Umbilical cord (tissue), 2 donors: ENCODE data around the gene IL26. TPM values are rescaled to one million over a fixed set of nuclear protein-coding genes. Genes with fewer than 3 reads are reported as not detected.
A peak's percentile ranks its signal among the peaks of the same experiment; 100 is the strongest.
"Not testable (repeated sequence)": the region's sequence is repeated elsewhere in the genome, so short reads cannot be mapped to it uniquely, and the experiment has no call there.

ENCODE experiments used
- DNase-seq: peaks from one replicate; pipeline ENCODE4 v3.0.0-alpha.2; 2015; ENCODE audit warnings: low spot score
- total RNA-seq: library from RNA; depleted of rRNA; stranded (reverse); fragments of >200 nt; gene quantifications from one replicate; pipeline ENCODE4 v1.2.3, GENCODE V29; 2014; ENCODE audit warnings: low replicate concordance; ENCODE audit not compliant: insufficient read depth

IL26 gene
- total RNA-seq, 1 donor from 2014 or later = not detected

GRCh38 chr12:68199127-68199526 is 26.5 kb downstream of the IL26 start:
- no peak for DNase-seq

GRCh38 chr12:68198507-68199086 is 27.0 kb downstream of the IL26 start:
- DNase-seq = no peak

DNA sequence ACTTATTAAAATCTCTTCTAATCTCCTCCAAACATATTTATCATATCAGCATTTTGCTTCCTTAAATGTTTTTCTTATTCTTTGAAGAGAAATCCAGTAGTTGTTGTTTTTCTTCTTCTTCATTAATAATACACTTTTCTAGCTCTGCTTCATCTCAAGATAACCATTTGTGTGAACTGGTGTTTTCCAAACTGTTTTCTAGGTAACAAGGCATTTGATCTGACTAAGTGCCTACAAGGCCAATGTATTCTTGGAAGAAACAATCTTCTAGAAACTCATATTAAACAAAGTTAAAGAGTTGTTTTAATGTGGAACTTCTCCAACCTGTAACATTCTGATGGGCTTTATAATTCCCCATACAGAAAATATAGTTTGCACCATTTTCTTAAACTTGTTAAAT is 35.3 kb downstream of the IL26 start:
- DNase-seq = no peak

- no peak for DNase-seq
Measured at GRCh38 chr12:68189821-68190242, 35.8 kb downstream of the IL26 start.

DNA sequence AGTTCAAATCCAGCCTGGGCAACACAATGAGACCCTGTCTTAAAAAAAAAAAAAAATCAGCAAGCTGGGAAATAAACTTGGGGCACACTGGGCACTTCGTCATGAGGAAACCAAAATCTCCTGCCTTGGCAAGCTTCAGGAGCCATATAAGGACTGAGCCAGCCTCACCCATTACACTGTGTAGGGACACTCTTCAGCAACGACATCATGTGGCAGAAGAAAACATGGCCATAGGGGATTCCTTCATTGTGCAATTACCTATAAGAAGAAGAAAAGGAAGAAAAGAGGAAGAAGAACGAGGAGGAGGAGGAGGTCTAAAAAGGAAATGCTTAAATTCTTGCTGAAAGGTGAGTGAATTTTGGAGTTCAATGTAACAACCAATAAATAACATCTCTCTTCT is 40.0 kb downstream of the IL26 start:
- no peak for DNase-seq

- peak; percentile 66 for DNase-seq
Measured at GRCh38 chr12:68180792-68181744, 44.5 kb downstream of the IL26 start.

DNA sequence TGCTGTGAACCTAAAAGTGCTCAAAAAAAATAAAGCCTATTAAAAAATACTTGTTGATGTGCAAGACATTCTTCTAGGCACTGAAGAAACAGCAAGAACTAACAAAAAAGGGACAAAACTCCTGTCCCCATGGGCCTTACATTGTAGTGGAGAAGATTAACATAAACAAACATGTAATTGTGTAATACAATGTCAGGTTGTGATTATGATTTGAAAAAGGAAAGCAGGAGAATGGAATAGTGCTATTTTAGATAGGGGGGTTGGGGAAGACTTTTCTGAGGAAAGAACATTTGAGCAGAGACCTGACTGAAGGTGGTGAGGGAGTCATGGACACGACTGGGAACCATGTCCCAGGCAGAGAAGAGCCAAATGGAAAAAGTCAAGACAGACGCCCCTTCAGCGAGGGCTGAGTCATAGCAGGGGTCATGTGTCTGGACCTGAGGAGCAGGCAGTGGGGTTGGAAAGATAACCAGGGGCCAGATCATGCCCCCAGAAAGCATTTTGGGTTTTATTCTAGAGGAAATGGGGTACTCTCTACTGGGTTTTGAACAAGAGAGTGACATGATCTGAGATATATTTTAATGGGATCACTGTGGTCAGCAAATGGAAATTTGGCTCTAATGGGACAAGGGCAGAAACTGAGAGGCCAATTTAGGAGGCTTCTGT is 46.7 kb downstream of the IL26 start:
- no peak for DNase-seq

DNA sequence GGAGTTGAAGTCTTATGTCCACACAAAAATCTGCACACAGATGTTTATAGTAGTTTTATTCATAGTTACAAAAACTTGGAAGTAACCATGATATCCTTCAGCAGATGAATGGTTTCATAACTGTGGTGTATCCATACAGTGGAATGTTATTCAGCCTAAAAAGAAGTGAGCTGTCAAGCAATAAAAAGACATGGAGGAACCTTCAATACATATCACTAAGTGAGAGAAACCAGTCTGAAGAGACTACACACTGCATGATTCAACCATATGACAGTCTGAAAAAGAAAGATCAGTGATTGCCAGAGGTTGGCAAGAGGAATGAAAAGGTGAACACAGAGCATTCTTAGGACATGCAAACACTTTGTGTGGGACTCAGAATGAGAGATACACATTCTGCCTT is 47.4 kb downstream of the IL26 start:
- DNase-seq = no peak

- DNase-seq = no peak
Measured at GRCh38 chr12:68177562-68177961, 48.0 kb downstream of the IL26 start.

- DNase-seq = no peak
Measured at GRCh38 chr12:68176257-68176656, 49.4 kb downstream of the IL26 start.

GRCh38 chr12:68175557-68176061 is 50.0 kb downstream of the IL26 start:
- DNase-seq = no peak

DNA sequence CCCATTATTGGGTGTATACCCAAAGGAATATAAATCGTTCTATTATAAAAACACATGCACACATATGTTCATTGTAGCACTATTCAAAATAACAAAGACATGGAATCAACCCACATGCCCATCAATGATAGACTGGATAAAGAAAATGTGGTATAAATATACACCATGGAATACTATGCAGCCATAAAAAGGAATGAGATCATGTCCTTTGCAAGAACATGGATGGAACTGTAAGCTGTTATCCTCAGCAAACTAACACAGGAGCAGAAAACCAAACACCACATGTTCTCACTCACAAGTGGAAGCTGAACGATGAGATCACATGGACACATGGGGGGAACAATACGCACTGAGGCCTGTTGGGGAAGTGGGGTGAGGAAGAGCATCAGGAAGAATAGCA is 50.8 kb downstream of the IL26 start:
- not testable (repeated sequence) for DNase-seq

- DNase-seq = no peak
Measured at GRCh38 chr12:68173792-68174191, 51.8 kb downstream of the IL26 start.

DNA sequence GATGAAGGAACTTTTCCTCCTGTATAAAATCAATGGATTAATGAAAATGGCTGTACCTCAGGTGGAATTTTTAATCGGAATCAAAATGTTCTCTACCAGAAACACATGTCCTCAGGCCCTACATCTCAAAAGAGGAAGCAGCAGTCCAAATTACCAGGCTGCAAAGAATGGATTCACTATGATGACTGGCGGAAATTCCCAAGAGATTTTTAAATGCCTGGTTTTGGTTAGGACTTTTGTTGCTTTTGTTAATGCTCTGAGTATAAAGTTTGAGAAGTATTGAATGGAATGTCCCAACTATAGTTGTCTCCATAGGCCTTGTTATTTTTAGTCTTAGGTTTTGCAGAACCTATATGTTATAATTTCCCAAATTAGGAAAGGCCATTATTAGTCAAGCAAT is 54.9 kb downstream of the IL26 start:
- DNase-seq = no peak

- DNase-seq = no peak
Measured at GRCh38 chr12:68169213-68169889, 56.3 kb downstream of the IL26 start.

GRCh38 chr12:68166317-68166831 is 59.2 kb downstream of the IL26 start:
- DNase-seq = no peak

- DNase-seq = no peak
Measured at GRCh38 chr12:68163560-68164081, 62.0 kb downstream of the IL26 start.

GRCh38 chr12:68162374-68162773 is 63.2 kb downstream of the IL26 start:
- no peak for DNase-seq

GRCh38 chr12:68159681-68160304 is 65.8 kb downstream of the IL26 start, which contains the start of gene IFNG:
TSS of gene IFNG (minus strand) at chr12:68159740. CDS start at chr12:68159615, 125 bp downstream.
- no peak for DNase-seq

DNA sequence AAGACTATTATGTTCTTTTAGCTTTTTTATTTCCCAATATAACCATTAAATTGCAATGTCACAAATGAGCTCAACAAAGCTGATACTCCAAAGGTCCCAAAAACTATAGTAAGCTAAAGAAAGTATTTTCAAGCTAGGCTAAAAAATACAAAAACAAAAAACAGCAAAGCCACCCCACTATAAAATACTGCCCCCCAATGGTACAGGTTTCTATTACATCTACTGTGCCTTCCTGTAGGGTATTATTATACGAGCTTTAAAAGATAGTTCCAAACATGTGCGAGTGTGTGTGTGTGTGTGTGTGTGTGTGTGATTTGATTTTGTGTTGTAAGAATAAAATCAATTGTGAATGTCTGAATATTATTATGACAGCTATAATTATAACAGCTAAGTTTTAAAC is 67.2 kb downstream of the IL26 start:
- no peak for DNase-seq

GRCh38 chr12:68157380-68157779 is 68.2 kb downstream of the IL26 start:
- DNase-seq = no peak
